ENCODE measurements around the gene TRDN.

Gene TRDN

GRCh38 chr6:123171341-123172115 is 465.2 kb downstream of the TRDN start:
- TF ChIP-seq ESRRG (CRISPR knock-in tag; IDR thresholded peaks at IDR 0.05) (no peak), TOX (CRISPR knock-in tag; IDR thresholded peaks at IDR 0.05; ENCODE audit: borderline replicate concordance) (no peak), OSR1 (CRISPR knock-in tag; IDR thresholded peaks at IDR 0.05) (no peak), CSDC2 (CRISPR knock-in tag; IDR thresholded peaks at IDR 0.05) (no peak), ZNF70 (CRISPR knock-in tag; IDR thresholded peaks at IDR 0.05) (no peak), ISL1 (CRISPR knock-in tag; IDR thresholded peaks at IDR 0.05) (no peak), ZFP30 (CRISPR knock-in tag; IDR thresholded peaks at IDR 0.05) (no peak), PATZ1 (CRISPR knock-in tag; IDR thresholded peaks at IDR 0.05; ENCODE audit: borderline replicate concordance) (no peak), ZFP3 (CRISPR knock-in tag; IDR thresholded peaks at IDR 0.05) (no peak)
- no peak for ATAC-seq

GRCh38 chr6:123169774-123170095 is 467.0 kb downstream of the TRDN start:
- TF ChIP-seq TSHZ2 (CRISPR knock-in tag; IDR thresholded peaks at IDR 0.05), result no peak
- TF ChIP-seq TCF4 (CRISPR knock-in tag; IDR thresholded peaks at IDR 0.05; ENCODE audit: borderline replicate concordance), result no peak
- TF ChIP-seq BACH2 (CRISPR knock-in tag; IDR thresholded peaks at IDR 0.05; ENCODE audit: borderline replicate concordance), result no peak
- TF ChIP-seq ZNF8 (CRISPR knock-in tag; IDR thresholded peaks at IDR 0.05), result no peak
- no peak for TF ChIP-seq PPARA (CRISPR knock-in tag; IDR thresholded peaks at IDR 0.05; ENCODE audit: borderline replicate concordance)
- no peak for TF ChIP-seq GLIS3 (CRISPR knock-in tag; IDR thresholded peaks at IDR 0.05)
- TF ChIP-seq CREB5 (CRISPR knock-in tag; IDR thresholded peaks at IDR 0.05; ENCODE audit: low read depth), result no peak
- no peak for TF ChIP-seq CSRNP3 (CRISPR knock-in tag; IDR thresholded peaks at IDR 0.05)
- TF ChIP-seq TOX (CRISPR knock-in tag; IDR thresholded peaks at IDR 0.05; ENCODE audit: borderline replicate concordance), result no peak
- no peak for TF ChIP-seq PATZ1 (CRISPR knock-in tag; IDR thresholded peaks at IDR 0.05; ENCODE audit: borderline replicate concordance)
- no peak for TF ChIP-seq CSDC2 (CRISPR knock-in tag; IDR thresholded peaks at IDR 0.05)
- TF ChIP-seq ZFP3 (CRISPR knock-in tag; IDR thresholded peaks at IDR 0.05), result no peak
- no peak for TF ChIP-seq ESRRG (CRISPR knock-in tag; IDR thresholded peaks at IDR 0.05)
- no peak for TF ChIP-seq OSR1 (CRISPR knock-in tag; IDR thresholded peaks at IDR 0.05)
- no peak for TF ChIP-seq ZNF565 (CRISPR knock-in tag; conservative IDR thresholded peaks at IDR 0.05; ENCODE audit: low read depth)
- no peak for ATAC-seq

GRCh38 chr6:123168892-123169773 is 467.6 kb downstream of the TRDN start:
- ATAC-seq, result no peak
- no peak for TF ChIP-seq TSHZ2 (CRISPR knock-in tag; IDR thresholded peaks at IDR 0.05)
- no peak for TF ChIP-seq SNAI2 (CRISPR knock-in tag; IDR thresholded peaks at IDR 0.05)
- TF ChIP-seq CSRNP3 (CRISPR knock-in tag; IDR thresholded peaks at IDR 0.05), result no peak
- TF ChIP-seq CSDC2 (CRISPR knock-in tag; IDR thresholded peaks at IDR 0.05), result no peak
- TF ChIP-seq OSR1 (CRISPR knock-in tag; IDR thresholded peaks at IDR 0.05), result no peak
- TF ChIP-seq PPARA (CRISPR knock-in tag; IDR thresholded peaks at IDR 0.05; ENCODE audit: borderline replicate concordance), result no peak
- no peak for TF ChIP-seq TCF4 (CRISPR knock-in tag; IDR thresholded peaks at IDR 0.05; ENCODE audit: borderline replicate concordance)
- TF ChIP-seq ZFP3 (CRISPR knock-in tag; IDR thresholded peaks at IDR 0.05), result no peak
- TF ChIP-seq ZFP30 (CRISPR knock-in tag; IDR thresholded peaks at IDR 0.05), result no peak
- no peak for TF ChIP-seq ZNF565 (CRISPR knock-in tag; conservative IDR thresholded peaks at IDR 0.05; ENCODE audit: low read depth)
- TF ChIP-seq ZNF8 (CRISPR knock-in tag; IDR thresholded peaks at IDR 0.05), result no peak

Data from SK-N-SH treated with all-trans-retinoic acid at 6 μM for 48 hours (cell line).